NK-92 (cell line): ENCODE results near the gene BBOF1.

Source experiments
- DNase-seq: peaks from one replicate; lab custom pipeline; 2025; ENCODE audit not compliant: unreplicated experiment; lab: John Stamatoyannopoulos, UW

Gene BBOF1

GRCh38 chr14:74029136-74029535 is 10.0 kb downstream of the BBOF1 start:
- no peak for DNase-seq

GRCh38 chr14:74034572-74034971 is 15.4 kb downstream of the BBOF1 start:
- DNase-seq, result no peak

DNA sequence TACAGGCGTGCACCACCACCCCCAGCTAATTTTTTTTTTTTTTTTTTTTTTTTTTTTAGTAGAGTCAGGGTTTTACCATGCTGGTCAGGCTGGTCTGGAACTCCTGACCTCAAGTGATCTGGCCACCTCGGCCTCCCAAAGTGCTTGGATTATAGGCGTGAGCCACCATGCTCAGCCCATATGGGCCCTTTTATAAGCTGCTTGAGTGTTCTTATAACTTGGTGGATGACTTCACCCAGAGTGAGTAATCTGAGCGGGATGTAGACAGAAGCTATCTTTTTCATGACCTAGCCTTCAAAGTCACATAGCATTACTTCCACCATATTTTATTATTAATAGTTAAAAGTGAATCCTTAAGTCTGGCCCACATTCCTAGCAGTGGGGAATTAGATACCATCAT is 16.4 kb downstream of the BBOF1 start:
- no peak for DNase-seq

DNA sequence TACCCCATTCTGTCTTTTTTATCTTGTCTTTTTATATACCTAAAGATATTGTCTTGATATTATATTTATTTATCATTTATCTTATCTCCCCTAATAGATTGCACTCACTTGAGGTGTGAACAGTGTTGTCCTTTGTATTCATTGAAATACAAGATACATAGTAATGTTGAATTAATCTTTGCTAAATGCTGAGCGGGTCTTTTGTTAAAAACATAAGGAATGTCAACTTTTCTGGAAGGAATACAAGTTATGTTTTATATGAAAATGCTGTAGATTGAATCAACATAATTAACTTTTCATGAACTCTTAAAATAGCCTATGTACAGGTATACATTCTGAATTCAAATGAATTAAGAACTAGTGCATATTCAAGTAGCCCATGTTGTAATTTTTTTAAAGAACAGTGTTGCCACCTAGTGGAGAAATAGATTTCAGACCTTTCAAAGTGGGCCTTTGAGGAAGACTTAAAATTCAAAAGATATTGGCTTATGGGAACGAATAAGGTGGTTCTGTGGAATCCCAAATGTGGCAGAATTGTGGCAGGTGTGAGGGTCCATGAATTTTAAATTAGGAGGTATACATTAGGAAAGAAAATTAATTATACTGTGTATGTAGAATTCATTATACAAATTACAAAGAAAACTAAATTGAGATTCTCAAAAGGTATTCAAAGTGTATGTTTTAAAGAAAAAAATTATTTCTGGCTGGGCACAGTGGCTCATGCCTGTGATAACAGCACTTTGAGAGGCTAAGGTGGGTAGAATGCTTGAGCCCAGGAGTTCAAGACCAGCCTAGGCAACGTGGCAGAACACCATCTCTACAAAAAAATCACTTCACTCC is 19.1 kb downstream of the BBOF1 start:
- no peak for DNase-seq

- no peak for DNase-seq
Measured at GRCh38 chr14:74042296-74042695, 23.1 kb downstream of the BBOF1 start.

- DNase-seq, result no peak
Measured at GRCh38 chr14:74045522-74045921, 26.4 kb downstream of the BBOF1 start.

DNA sequence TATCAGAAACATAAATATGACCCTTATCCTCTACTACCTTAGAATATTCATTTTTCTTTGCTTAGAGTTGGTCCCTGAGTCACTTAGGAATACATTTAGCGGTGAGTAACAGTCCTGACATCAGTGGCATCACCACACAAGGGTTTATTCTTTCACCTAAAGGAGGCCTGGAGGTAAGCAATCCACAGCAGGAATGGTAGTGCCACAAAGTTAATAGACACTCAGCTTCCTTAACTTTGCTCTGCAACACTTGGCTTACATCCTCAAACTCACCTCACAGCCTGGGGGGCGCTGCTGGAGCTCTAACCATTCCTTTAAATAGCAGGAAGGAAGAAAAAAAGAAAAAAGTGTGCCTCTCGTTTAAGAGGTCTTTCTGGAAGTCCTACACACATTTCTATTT is 29.1 kb downstream of the BBOF1 start:
- DNase-seq, result no peak

DNA sequence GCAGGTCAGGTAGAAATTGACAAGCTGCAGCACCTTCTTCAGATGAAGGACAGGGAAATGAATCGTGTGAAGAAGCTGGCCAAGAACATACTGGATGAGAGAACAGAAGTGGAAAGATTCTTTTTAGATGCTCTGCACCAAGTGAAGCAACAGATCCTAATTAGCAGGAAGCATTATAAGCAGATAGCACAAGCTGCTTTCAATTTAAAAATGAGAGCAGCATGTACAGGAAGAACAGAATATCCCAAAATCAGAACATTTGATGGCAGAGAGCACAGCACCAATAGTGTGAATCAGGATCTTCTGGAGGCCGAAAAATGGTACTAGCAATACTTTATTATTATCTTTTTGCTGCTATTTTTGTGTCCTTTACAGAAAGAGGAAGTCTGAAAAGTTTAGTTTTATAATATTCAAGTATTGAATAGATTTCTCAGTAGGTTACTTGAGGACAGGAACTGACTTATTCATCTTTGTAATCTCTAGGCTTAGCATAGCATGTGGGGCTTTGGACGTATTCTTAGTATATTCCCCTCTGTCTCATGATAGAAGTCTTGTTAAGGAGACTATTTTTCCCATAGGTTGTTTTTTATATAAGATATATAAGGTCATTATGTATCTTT is 30.8 kb downstream of the BBOF1 start:
- no peak for DNase-seq

DNA sequence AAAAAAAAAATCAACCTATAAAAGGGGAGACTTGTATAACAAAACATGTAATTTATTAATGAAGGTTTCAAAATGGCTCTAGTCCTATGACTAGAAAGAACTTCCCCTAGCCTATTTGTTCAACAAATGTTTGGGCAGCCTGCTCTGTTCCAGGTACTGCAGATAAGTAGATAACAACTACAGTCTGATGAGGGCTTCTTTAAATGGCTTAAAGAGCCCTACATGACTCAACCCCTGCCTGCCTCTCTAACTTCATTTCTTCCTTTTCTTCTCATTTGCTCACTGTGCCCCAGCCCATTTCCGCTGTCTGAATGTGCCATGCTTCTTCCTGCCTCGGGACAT is 43.6 kb downstream of the BBOF1 start:
- DNase-seq, result no peak

DNA sequence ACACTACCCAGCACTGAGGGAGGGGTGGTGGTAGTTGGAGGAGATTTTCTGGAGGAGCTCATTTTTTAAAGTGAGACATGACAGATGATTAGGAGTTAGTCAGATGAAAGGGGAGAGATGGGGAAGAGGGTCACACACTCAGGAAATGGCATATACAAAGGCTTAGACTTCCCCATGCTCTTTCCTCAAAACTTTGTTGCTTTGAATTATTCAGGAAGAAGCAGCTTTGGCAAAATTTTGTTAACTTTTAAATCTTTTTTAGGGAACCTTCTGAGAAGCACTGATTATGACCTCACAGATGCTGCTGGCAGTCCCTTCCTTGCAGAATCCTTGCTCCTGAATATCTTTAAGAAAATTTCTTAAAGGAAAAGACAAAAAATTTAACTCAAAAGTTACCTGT is 45.3 kb downstream of the BBOF1 start:
- no peak for DNase-seq

DNA sequence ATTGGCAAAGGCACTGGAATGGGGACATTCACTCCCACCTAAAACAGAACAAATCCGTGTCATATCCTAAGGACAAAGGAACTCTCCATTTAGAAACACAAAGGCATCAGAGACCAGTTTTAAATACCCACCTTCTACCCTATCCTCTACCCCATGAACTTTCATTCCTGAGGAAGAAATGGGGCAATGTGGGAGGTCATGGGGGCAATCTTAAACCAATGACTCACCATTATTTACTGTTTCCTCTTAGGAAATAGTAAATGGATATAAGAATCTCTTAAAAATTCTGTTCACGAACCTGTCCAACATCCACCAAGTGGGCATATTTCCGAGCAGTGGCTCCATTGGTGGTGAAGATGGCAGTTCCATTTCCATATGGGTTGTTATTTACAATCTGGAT is 45.7 kb downstream of the BBOF1 start:
- DNase-seq, result no peak

- no peak for DNase-seq
Measured at GRCh38 chr14:74065746-74066575, 46.8 kb downstream of the BBOF1 start.

DNA sequence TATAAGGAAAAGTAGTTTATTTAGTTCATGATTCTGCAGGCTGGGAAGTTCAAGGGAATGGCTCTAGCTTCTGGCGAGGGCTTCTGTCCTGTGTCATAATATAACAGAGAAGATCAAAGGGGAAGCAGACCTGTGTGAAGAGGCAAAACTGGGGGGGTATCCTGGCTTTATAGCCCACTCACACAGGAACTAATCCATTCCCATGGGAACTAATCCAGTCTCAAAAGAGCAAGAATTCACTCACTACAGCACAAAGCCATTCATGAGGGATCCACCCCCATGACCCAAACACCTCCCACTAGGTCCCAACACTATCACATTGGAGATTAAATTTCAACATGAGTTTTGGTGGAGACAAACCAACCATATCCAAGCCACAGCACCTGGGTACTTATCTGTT is 58.3 kb downstream of the BBOF1 start:
- no peak for DNase-seq

DNA sequence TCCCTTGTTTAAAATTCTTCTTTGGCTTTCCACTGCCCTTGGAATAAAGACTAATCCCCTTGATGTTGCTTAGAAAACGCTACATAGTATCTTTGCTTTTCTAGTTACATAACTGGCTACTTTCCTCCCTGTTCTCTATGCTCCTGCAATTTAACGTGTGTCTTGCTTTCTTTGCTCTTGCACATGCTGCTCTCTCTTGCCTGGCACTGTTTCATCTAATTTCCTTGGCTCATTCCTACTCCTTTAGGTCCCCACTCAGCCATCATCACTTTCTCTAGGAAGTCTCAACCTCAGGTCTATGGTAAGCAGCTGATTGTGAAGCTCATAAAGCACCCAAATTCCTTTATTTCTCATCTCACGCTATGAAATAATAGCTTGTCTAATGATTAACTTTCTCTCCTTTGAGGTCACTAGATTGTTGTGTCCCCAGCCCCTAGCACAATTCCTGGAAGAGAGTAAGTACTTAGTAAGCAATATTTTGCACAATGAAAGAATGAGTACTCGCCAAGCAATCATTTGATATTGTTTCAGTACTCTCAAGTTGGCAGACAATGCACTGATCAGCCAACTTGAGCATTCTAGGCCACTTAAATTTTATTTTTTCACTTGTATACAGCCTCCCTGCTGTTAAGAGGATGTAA is 61.8 kb downstream of the BBOF1 start:
- DNase-seq, result no peak

DNA sequence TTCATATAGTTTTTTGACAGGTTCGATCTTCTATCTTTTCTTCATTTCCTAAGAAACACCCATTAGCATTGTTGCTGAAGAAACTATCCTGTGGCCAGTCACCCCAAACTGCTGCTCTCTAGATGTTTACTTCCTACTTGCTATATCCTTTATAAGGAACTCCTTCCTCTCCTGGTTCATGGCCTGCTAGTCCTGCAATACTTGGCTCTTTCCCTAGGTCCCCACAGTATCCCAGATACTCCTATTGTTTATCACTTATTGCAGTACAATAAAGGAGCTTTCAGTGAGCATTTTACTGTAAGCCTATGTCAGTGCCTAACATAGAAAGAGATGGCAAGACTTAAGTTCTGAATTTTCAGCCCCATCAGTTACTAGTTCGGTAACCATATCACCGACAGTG is 62.3 kb downstream of the BBOF1 start:
- DNase-seq, result no peak

- DNase-seq, result no peak
Measured at GRCh38 chr14:74083161-74083560, 64.0 kb downstream of the BBOF1 start.

- no peak for DNase-seq
Measured at GRCh38 chr14:74083784-74084276, 64.7 kb downstream of the BBOF1 start.

DNA sequence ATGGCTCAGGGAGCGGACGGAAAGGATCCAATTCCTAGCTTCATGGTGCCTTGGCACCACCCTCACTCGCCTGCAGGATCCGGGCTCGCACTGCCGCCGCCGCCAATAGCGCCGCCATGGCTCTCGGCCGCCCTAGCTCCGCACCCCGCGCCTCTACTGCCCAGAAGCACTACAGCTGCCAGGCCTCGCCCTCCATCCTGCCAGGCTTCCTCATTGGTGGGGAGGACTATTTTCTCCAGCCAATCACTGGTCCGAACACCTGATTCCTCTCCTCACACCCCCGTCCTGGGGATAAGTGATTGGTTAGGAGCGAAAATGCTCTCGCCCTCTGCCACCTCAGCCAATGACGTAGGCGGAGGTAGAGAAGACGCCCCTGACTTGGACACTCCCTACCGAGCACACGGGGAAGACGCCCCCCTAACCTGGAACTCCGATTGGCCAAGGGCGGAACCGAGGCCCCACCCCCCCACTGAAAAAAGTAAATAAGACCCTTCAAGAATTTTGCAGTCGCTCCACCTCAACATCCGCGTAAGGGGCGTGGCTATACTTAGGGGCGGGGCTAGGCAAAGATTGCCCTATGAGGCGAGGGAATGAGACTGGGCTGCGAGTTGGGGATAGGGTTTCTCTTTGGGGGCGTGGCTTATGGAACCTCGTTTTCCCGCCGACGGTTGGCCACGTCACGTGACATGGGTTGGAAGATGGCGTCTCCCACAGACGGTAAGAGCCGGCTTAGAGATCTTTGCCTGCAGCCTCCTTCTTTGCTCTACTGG is 65.3 kb downstream of the BBOF1 start, which contains the start of the genes ALDH6A1 and LIN52:
Gene ALDH6A1 (minus strand): TSS at position 177 of the 770 bp plus-strand sequence. CDS start 59 bp downstream, at position 118.
Gene LIN52 (plus strand): TSS at position 680 of the 770 bp plus-strand sequence. CDS start 19 bp downstream, at position 699.
- DNase-seq, result peak; percentile 99

- no peak for DNase-seq
Measured at GRCh38 chr14:74085047-74085637, 66.0 kb downstream of the BBOF1 start.

GRCh38 chr14:74085828-74086227 is 66.7 kb downstream of the BBOF1 start:
- DNase-seq, result no peak
